NCI-H524 (cell line): ENCODE results near the gene ATP11A.

Experiments
- DNase-seq, 2 experiments: peaks; one replicate each; lab custom pipeline; 2025; lab: John Stamatoyannopoulos, UW

The ATP11A gene

GRCh38 chr13:112931028-112931934, 241.4 kb downstream of the ATP11A start:
- peak; percentile 59 to 74 for DNase-seq

- no peak for DNase-seq
Measured at GRCh38 chr13:112932971-112933370, 243.1 kb downstream of the ATP11A start.

- DNase-seq = no peak
Measured at GRCh38 chr13:112933649-112934048, 243.8 kb downstream of the ATP11A start.

- DNase-seq = no peak
Measured at GRCh38 chr13:112934078-112934477, 244.2 kb downstream of the ATP11A start.
